Middle frontal gyrus (tissue), 1 donor: ENCODE measurements around the gene HSPA9.
A peak's percentile ranks its signal among the peaks of the same experiment; 100 is the strongest.

Experiments
- DNase-seq: peaks from one replicate; pipeline ENCODE4 v3.0.0-alpha.2; 2015; ENCODE audit warnings: low spot score; ENCODE audit errors: extremely low spot score

Gene HSPA9

DNA sequence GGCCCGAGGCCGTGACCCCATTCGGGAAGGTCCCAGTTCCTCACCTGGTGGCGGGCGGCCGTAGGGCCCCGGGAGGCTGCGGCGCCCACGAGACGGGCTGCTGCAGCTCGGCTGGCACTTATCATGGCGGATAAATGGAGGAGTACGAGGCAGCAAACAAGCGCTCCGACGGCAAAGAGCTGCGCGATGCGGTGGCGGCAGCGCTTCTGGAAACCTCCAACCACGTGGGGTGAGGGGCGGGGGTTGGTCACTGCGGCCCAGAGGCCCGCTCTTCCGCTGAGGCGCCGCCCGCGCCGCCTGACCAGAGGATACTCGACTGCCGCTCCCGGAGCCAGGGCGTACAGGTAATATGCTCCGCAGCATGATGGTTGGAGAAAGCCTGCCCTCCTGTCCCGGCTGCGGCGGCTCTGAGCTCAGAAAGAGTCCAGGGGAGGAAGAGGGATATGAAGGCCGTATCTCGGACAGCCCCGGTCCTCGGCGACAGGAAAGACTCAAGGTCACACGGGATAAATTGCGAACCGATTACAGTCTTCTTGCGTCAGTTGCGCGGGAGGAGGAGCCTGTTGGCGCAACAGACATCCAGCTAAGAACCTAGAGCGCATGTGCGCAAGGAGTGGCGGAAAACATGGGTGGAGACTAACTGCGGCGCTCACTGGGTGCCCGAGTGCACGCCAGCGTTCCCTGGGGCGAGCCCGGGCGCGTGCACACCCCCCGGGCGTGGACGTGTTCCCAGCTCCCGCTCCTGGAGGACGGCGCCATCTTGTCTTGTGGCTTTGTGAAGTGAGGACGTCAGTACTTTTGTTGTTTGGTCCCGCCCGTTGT, at the start of gene HSPA9:
Gene HSPA9 (minus strand): TSS at position 208 of the 822 bp plus-strand sequence. CDS start 83 bp downstream, at position 125.
- peak; percentile 99 for DNase-seq

GRCh38 chr5:138623053-138623452, 47.9 kb upstream of the HSPA9 start:
- no peak for DNase-seq

DNA sequence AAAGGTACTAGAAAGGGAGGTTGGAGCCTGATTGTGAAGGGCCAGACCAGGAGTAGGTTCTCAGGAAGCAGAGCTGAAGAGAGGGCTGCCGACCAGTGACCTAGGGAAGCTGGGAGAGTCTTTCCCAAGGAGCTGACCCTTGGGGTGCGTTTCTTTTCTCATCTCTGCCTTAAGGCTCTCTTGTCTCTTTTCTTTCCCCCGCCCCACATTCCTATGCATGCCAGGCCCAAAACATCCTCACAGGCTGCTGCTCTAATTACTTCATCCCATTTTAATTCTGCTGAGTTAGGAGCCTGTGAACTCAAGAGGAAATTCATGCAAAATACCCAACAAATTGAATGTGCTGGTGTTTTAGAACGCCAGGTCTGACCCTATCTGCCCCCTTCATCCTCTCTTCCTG, 46.9 kb upstream of the HSPA9 start:
- DNase-seq = no peak

GRCh38 chr5:138620663-138621224, 45.5 kb upstream of the HSPA9 start:
- no peak for DNase-seq

- DNase-seq = no peak
Observed at GRCh38 chr5:138616508-138616907, 41.3 kb upstream of the HSPA9 start.

DNA sequence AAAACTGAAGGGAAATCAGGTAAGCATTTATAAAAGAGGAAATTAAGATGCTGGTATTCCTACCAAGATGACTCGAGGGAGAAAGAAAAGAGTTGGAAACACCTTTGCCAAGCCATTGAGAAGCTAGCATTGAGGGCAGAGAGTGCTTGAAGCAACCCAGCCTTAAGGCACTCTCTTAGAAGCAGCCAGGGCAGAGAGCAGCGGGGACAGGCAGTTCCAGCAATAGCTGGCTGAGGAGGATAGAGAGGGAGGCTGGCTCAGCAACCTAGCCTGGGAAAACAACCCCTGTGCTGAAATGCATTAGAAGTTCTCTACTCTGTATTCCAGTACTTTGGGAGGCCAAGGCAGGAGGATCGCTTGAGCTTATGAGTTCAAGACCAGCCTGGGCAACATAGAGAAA, 40.3 kb upstream of the HSPA9 start:
- no peak for DNase-seq

DNA sequence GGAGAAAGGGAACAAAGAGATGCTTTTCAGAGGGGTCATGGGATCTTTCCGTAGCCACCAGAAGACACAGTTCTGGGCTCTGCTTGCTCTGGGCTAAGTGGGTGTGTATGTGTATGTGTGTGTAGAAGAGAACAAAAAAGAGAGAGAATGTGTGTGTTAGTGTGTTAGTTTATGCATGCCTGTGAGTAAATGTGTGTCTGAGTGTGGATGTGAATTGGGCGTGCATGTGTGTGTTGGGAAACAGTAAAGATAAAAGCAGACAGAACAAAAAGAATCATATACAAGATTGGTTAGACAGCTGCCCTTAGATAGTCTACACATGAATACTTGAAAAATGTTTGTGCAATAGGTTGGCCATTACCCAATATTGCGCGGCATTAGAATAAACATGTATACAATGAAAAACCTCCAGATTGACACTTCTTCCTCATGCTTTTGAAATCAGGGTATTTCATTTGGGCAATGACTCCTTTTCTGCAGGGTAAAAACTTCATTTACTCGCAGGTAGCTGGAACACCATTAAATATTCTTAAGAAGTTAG, 36.5 kb upstream of the HSPA9 start:
- DNase-seq = no peak

- peak; percentile 36 for DNase-seq
Observed at GRCh38 chr5:138610918-138611677, 35.9 kb upstream of the HSPA9 start.

- no peak for DNase-seq
Observed at GRCh38 chr5:138610415-138610917, 35.3 kb upstream of the HSPA9 start.

DNA sequence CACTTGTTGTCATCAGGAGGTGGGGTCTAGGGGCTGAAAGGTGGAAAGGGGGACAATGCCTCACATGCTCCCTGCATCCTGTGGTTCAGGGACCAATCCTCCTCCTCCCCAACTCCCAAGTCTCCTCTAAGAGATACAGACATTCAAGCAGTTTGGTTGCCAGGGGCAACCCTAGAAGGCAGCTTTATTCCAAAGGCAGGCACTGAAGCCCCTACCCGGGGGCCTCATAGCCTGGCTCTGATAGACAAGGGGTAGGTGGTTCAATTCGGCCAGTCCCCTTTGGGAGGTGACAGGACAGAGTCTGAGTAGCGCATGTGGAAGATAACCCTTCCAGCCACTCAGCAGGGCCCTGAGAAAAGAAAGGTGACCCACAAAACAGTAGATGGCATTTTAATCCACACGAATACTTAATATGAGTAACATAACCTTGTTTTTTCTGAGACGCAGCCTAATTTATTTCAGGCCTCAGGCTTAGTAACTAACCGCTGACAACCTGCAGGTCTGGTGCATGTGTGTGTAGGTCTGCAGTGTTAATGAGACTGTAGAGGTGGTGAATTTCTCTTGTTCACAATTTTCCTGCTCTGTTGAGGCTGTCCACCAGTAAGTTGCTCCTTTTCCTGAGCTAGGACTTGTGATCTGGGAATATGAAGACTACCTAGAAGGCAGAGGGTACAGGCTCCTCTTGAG, 31.3 kb upstream of the HSPA9 start:
- DNase-seq = no peak

- no peak for DNase-seq
Observed at GRCh38 chr5:138605254-138605972, 30.2 kb upstream of the HSPA9 start.

GRCh38 chr5:138604176-138604785, 29.1 kb upstream of the HSPA9 start:
- DNase-seq = no peak

DNA sequence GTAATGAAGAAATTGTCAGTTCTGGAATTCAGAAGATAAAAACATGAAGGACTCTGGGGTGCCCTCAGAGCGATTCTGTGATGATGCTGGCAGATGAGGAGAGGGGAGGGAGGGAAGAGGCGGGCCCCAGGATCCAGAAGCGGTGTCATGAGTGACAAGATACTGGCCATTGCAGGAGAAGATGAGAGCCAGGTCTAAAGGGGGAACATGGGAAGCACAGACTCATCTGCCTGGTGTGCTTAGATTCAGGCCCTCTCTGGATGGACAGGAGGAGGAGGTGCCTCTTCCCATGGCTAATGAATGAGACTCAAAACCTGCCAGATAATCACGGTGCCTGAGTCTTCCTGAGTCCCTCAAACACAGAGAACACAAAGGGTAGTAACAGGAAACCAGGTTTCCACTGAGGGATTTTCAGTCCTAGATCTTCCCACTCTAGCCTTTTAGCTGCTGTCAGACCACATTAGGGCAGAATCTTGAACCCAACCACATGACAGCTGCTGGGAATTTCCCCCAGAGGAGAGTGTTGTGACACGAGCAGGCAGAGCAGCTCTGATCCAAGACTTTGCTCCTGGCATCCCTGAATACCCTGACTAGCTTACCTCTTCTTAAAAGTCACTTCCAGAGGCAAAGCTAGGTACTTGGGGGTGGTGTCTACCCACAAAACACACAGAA, 28.2 kb upstream of the HSPA9 start:
- no peak for DNase-seq

GRCh38 chr5:138602371-138603000, 27.3 kb upstream of the HSPA9 start:
- no peak for DNase-seq

DNA sequence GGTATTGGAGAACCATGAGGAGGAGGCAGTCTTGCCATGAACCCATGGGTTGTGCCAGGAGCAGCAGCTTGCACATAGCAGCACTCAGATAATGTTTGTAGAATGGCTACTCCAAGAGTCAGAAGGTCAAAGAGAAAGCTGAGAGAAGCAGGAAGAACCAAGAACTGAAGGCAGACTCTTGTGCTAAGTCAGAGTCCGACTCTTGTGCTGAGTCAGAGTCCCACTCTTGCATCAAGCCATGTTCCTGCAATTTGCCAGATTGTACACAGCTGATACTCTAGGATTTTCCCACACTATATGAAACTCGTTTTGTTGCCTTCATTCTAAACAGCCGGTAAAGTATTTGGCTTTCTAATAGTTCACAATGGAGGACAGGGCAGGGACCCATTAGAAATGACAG, 26.2 kb upstream of the HSPA9 start:
- DNase-seq = no peak

DNA sequence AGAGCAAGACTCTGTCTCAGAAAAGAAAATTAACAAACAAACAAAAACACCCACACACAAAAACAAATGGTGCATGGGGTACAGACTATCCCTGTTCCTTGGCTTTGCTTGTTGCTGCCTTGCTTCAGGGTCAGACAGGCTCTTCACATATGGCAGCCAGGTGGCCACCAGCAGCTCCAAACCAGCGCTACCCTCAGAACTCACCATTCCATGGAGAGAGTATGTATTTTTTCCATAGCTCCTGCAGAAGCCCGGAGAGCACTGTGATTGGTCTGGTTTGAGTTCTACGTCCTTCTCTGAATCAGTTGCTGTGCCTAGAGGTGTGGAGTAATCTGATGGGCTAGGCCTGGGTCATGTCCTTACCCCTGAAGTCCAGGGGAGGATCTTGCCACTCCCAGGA, 25.2 kb upstream of the HSPA9 start:
- no peak for DNase-seq

- no peak for DNase-seq
Observed at GRCh38 chr5:138597661-138598400, 22.6 kb upstream of the HSPA9 start.

DNA sequence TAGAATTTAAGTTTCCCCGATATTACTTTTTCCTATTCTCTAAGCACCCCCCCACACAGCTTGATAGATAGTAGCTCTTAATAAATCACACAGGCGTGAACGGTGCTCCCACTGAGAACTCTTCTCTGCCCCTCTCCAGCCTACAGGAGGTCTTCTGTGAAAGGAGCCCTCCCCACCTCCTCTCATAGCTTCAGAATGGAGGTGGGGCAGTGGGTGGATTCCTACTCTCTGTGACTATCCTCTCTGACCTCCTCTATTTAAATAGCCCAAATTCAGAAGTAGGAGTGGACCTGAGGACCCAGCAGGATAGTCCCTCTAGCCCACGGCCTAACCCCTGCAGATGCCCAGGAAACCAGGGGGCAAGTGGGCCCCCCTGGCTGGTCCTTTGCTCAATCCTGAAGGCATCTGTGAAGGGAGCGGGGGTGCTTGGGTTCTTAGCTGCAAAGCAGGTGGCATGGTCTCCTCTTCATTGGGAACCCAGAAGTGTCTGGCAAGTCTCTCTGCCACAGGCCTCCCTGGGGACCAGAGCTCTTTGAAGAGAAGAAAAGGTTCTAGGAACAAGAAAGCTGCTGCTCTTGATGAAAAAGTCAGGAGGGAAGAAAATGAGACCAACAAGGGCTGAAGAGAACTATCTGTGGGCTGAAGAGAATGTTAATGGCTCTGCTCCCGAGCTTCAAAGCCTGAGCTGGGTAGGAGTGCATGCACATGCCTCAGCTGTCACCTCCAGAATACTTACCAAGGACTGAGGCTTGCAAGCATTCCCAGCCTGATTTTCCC, 21.1 kb upstream of the HSPA9 start:
- no peak for DNase-seq
